ENCODE results near the gene WSB1.
A peak's percentile ranks its signal among the peaks of the same experiment; 100 is the strongest.

The WSB1 gene

GRCh38 chr17:27289856-27290255 lies 4.1 kb upstream of the WSB1 start:
- H3K79me2 ChIP-seq (ENCODE audit: insufficient read depth, low read length): peaks cover 9% of the 10 kb centered on the region
- H3K9me3 ChIP-seq (ENCODE audit: insufficient read depth, low read length, severe bottlenecking): no peaks in the 10 kb centered on the region
- no peak overlapping the region for H3K4me3 ChIP-seq (ENCODE audit: low read depth in 1 of 2, low read length in 2 of 2)
- no peak overlapping the region for H3K9ac ChIP-seq (ENCODE audit: low read depth, low read length)
- no peak for ATAC-seq (ENCODE audit: insufficient read depth, low read depth)
- peaks cover 8% of the 10 kb centered on the region for H3K4me1 ChIP-seq (ENCODE audit: insufficient read depth, low read length)
- no peak overlapping the region for H3K4me2 ChIP-seq (ENCODE audit: insufficient read depth, low read length)
- peaks cover under 1% of the 10 kb centered on the region for H3K27me3 ChIP-seq (ENCODE audit: insufficient read depth, low read length, poor library complexity)
- TF ChIP-seq, protein P1, sequence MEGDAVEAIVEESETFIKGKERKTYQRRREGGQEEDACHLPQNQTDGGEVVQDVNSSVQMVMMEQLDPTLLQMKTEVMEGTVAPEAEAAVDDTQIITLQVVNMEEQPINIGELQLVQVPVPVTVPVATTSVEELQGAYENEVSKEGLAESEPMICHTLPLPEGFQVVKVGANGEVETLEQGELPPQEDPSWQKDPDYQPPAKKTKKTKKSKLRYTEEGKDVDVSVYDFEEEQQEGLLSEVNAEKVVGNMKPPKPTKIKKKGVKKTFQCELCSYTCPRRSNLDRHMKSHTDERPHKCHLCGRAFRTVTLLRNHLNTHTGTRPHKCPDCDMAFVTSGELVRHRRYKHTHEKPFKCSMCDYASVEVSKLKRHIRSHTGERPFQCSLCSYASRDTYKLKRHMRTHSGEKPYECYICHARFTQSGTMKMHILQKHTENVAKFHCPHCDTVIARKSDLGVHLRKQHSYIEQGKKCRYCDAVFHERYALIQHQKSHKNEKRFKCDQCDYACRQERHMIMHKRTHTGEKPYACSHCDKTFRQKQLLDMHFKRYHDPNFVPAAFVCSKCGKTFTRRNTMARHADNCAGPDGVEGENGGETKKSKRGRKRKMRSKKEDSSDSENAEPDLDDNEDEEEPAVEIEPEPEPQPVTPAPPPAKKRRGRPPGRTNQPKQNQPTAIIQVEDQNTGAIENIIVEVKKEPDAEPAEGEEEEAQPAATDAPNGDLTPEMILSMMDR (IDR thresholded peaks at IDR 0.05; ENCODE audit: borderline replicate concordance, extremely low read depth, low read length, poor library complexity, severe bottlenecking): no peak
- no peak for TF ChIP-seq EZH2 (IDR thresholded peaks at IDR 0.05; ENCODE audit: borderline replicate concordance, low read depth, low read length, severe bottlenecking)
- peaks cover 5% of the 10 kb centered on the region; the same call in 1 of the 2 replicates for H3K36me3 ChIP-seq (ENCODE audit: insufficient read depth, low read length)
- peaks cover 4% of the 10 kb centered on the region; the same call in 1 of the 2 replicates for H4K20me1 ChIP-seq (ENCODE audit: insufficient read depth, low read length)
- no peak overlapping the region for H3K27ac ChIP-seq (ENCODE audit: low read length)
- H2AFZ ChIP-seq (ENCODE audit: low read depth, low read length): no peak overlapping the region
- DNase-seq: no peak

GRCh38 chr17:27290916-27291598 lies 2.9 kb upstream of the WSB1 start:
- Histone ChIP-seq H3K9me3 (ENCODE audit: insufficient read depth, low read length, severe bottlenecking) (no peaks in the 10 kb centered on the region), H3K4me2 (ENCODE audit: insufficient read depth, low read length) (no peak overlapping the region), H3K36me3 (ENCODE audit: insufficient read depth, low read length) (peaks cover 5% of the 10 kb centered on the region; the same call in 1 of the 2 replicates), H3K27ac (ENCODE audit: low read length) (no peak overlapping the region), H4K20me1 (ENCODE audit: insufficient read depth, low read length) (peaks cover 6% of the 10 kb centered on the region; the same call in 1 of the 2 replicates), H2AFZ (ENCODE audit: low read depth, low read length) (no peak overlapping the region), H3K27me3 (ENCODE audit: insufficient read depth, low read length, poor library complexity) (no peaks in the 10 kb centered on the region), H3K4me1 (ENCODE audit: insufficient read depth, low read length) (peaks cover 14% of the 10 kb centered on the region), H3K79me2 (ENCODE audit: insufficient read depth, low read length) (peaks cover 21% of the 10 kb centered on the region), H3K9ac (ENCODE audit: low read depth, low read length) (no peak overlapping the region), H3K4me3 (ENCODE audit: low read depth in 1 of 2, low read length in 2 of 2) (no peak overlapping the region)
- no peak for DNase-seq
- no peak for ATAC-seq (ENCODE audit: insufficient read depth, low read depth)
- no peak for TF ChIP-seq EZH2 (IDR thresholded peaks at IDR 0.05; ENCODE audit: borderline replicate concordance, low read depth, low read length, severe bottlenecking)
- TF ChIP-seq, protein P1 (IDR thresholded peaks at IDR 0.05; ENCODE audit: borderline replicate concordance, extremely low read depth, low read length, poor library complexity, severe bottlenecking): no peak

DNA sequence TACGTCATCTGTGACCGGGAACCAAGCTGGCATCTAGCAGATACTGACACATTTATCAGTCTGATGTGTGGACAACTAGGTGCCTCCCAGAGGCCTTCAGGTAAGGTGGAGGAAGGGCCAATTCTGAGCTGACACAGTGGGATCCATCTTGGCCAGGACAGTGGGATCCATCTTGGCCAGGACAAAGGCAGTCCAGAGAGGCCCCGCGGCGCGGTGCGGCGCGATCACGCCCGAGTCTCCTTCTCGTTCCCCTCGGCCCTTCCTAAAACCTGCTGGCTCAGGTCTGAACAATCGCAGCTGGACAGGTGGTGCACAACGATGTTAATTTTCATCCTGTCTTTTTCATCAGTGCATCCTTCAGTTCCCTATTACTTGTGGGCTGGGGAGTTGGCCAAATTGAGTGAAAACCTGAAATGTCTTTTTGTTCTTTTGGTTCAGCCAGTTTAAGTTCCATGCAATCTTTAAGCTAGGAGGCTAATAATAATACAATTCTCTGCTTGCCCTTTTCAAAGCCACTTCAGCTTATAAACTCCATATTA lies 486 bp upstream of the WSB1 start:
- ATAC-seq (ENCODE audit: insufficient read depth, low read depth) (no peak), DNase-seq (no peak)
- H3K79me2 ChIP-seq (ENCODE audit: insufficient read depth, low read length): peaks cover 45% of the 10 kb centered on the region
- H3K9ac ChIP-seq (ENCODE audit: low read depth, low read length): peak overlapping the region; percentile 95
- TF ChIP-seq EZH2 (IDR thresholded peaks at IDR 0.05; ENCODE audit: borderline replicate concordance, low read depth, low read length, severe bottlenecking): no peak
- TF ChIP-seq, protein P1 (IDR thresholded peaks at IDR 0.05; ENCODE audit: borderline replicate concordance, extremely low read depth, low read length, poor library complexity, severe bottlenecking): no peak
- H3K4me1 ChIP-seq (ENCODE audit: insufficient read depth, low read length): peaks cover 37% of the 10 kb centered on the region
- H2AFZ ChIP-seq (ENCODE audit: low read depth, low read length): peak overlapping the region; percentile 74
- H4K20me1 ChIP-seq (ENCODE audit: insufficient read depth, low read length): peaks cover 18% of the 10 kb centered on the region
- no peaks in the 10 kb centered on the region for H3K9me3 ChIP-seq (ENCODE audit: insufficient read depth, low read length, severe bottlenecking)
- peak overlapping the region; percentile 98 for H3K27ac ChIP-seq (ENCODE audit: low read length)
- peak overlapping the region; percentile 71 for H3K4me2 ChIP-seq (ENCODE audit: insufficient read depth, low read length)
- peak overlapping the region in 1 of 2 experiments; percentile 78; a peak in 2 of 4 replicates for H3K4me3 ChIP-seq (ENCODE audit: low read depth in 1 of 2, low read length in 2 of 2)
- no peaks in the 10 kb centered on the region for H3K27me3 ChIP-seq (ENCODE audit: insufficient read depth, low read length, poor library complexity)
- H3K36me3 ChIP-seq (ENCODE audit: insufficient read depth, low read length): peaks cover 14% of the 10 kb centered on the region; the same call in 1 of the 2 replicates

Data from DND-41 (cell line).